Nephron (organoid): ENCODE results near the gene CHRNA9.

Source experiments
- H3K27ac Mint-ChIP-seq, 3 experiments: 2 replicates each; pipeline ENCODE4 v1.8.0; 2020; ENCODE audit warnings: mixed read lengths in 3 of 3, mild to moderate bottlenecking in 2 of 3, moderate library complexity in 1 of 3
- H3K27me3 Mint-ChIP-seq: 2 replicates; pipeline ENCODE4 v1.8.0; 2021; ENCODE audit warnings: low read depth, mild to moderate bottlenecking, moderate library complexity, mixed read lengths
- H3K36me3 Mint-ChIP-seq: 2 replicates; pipeline ENCODE4 v1.8.0; 2020; ENCODE audit warnings: low read depth, mixed read lengths
- H3K4me1 Mint-ChIP-seq: 2 replicates; pipeline ENCODE4 v1.8.0; 2020; ENCODE audit warnings: mixed read lengths
- H3K4me3 Mint-ChIP-seq, 3 experiments: 2 replicates each; pipeline ENCODE4 v1.8.0; 2020; ENCODE audit warnings: mild to moderate bottlenecking in 3 of 3, mixed read lengths in 3 of 3, moderate library complexity in 2 of 3
- H3K9me3 Mint-ChIP-seq: 2 replicates; pipeline ENCODE4 v1.8.0; 2020; ENCODE audit warnings: mixed read lengths
- TF ChIP-seq, protein P1 (sequence below), 3 experiments: fragments of 200-600 bp; sonication (generic); IDR thresholded peaks; one replicate each; pipeline ENCODE4 v1.5.0; 2021; ENCODE audit warnings: antibody characterized with exemption in 3 of 3; ENCODE audit not compliant: unreplicated experiment in 3 of 3

The CHRNA9 gene

DNA sequence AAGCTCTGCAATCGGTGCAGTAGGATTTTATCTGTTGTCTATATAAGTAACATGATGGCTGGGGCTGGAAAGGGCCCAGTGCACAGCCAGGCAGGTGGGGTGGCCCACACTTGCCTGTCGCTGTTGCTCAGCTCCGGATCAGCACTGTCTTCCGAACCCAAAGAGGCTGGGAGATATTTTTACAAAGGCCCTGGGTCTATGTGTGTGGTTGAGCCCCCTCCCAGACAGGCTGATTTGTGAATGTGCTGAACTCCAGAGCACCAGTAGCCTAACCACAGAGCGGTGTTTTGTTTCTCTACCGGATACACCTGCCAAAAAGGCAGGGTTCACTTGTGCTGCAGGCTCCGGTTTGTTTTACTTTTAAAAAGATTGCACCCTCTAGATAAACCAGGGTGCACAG lies 33.5 kb upstream of the CHRNA9 start:
- no peak overlapping the region for H3K27ac Mint-ChIP-seq
- no peak overlapping the region for H3K4me3 Mint-ChIP-seq
- no peaks in the 10 kb centered on the region for H3K36me3 Mint-ChIP-seq
- H3K4me1 Mint-ChIP-seq: no peaks in the 10 kb centered on the region
- TF ChIP-seq, protein P1, sequence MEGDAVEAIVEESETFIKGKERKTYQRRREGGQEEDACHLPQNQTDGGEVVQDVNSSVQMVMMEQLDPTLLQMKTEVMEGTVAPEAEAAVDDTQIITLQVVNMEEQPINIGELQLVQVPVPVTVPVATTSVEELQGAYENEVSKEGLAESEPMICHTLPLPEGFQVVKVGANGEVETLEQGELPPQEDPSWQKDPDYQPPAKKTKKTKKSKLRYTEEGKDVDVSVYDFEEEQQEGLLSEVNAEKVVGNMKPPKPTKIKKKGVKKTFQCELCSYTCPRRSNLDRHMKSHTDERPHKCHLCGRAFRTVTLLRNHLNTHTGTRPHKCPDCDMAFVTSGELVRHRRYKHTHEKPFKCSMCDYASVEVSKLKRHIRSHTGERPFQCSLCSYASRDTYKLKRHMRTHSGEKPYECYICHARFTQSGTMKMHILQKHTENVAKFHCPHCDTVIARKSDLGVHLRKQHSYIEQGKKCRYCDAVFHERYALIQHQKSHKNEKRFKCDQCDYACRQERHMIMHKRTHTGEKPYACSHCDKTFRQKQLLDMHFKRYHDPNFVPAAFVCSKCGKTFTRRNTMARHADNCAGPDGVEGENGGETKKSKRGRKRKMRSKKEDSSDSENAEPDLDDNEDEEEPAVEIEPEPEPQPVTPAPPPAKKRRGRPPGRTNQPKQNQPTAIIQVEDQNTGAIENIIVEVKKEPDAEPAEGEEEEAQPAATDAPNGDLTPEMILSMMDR (IDR thresholded peaks at IDR 0.05; ENCODE audit: unreplicated experiment in 3 of 3): no peak
- H3K27me3 Mint-ChIP-seq: peaks cover 10% of the 10 kb centered on the region
- H3K9me3 Mint-ChIP-seq: no peaks in the 10 kb centered on the region

DNA sequence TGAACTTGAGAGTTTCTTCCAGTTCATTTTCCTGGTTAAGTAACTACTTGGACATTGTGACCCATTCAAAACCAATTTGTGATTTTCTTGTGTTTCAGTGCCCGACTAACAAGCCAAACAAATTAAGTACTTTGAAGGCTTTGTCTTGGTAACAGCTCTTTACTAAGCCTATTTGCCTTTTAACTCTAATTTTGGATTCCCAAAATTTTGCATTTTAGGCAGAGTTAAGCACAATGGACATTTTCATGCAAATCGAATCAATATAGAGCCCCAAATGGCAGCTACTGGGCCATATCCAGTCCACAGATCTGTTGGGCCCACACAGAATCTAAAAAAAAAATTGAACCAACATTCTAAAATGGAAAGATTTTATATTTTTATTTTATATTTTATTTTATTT lies 31.4 kb upstream of the CHRNA9 start:
- Mint-ChIP-seq H3K27me3 (peaks cover 10% of the 10 kb centered on the region), H3K9me3 (no peaks in the 10 kb centered on the region), H3K4me1 (no peaks in the 10 kb centered on the region), H3K4me3 (no peak overlapping the region), H3K36me3 (no peaks in the 10 kb centered on the region), H3K27ac (no peak overlapping the region)
- TF ChIP-seq, protein P1 (IDR thresholded peaks at IDR 0.05; ENCODE audit: unreplicated experiment in 3 of 3): no peak

DNA sequence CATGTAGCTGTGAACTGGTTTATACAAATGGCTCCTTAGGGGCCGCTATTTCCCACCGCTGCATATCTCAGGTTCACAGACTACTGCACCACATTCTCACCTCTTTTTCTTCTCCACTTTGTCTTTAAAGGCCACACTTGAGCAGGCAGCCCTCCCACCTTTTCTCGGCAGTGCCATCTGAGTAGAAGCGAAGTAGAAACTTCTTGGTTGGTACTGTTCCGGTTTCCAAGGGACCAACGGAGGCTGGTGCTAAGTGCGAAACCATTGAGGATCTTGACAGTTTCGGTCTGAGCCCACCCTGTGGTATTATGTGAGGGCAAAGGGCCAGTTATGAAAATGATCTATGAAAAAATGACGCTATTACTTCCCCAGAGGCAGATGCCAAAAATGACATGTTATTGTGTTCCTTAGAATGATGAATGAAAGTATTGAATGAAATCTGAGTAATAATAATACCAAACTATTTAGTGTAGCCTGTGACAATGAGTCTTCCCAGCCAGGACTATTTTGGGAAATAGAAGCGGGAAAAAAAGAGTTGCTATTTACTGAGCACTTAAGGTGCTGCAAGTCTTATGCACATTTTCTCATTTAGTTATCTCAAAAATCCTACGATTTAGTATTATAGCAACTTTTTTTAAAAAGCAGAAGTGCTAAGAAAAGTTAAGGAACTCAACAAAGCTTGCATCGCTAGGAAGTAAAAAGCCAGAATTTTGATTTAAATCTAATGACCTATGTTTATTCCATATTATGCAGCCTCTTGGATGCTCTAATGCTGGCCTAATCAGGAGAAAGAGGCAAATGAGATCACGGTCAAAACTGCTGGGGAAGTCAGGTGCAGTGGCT lies 29.6 kb upstream of the CHRNA9 start:
- Mint-ChIP-seq H3K4me1 (peaks cover 6% of the 10 kb centered on the region), H3K27me3 (peaks cover 18% of the 10 kb centered on the region)
- TF ChIP-seq, protein P1 (IDR thresholded peaks at IDR 0.05; ENCODE audit: unreplicated experiment in 3 of 3): no peak

DNA sequence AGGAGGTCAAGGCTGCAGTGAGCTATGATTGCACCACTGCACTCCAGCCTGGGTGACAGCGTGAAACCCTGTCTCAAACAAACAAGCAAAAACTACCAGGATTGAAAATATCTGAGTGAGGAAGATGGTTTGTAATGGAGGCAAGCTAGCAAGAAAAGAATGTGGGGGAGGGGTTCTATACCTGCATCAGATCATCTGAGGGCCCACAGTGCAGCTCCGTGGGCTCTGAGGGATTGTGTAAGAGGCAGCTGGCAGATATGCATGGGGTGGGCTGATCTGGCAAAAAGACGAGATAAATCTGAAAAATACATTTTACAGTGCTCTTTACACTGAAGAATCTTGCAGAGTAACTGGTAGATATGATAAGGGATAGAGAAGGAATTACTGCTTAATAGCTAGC lies 28.9 kb upstream of the CHRNA9 start:
- Mint-ChIP-seq H3K9me3 (no peaks in the 10 kb centered on the region), H3K4me3 (no peak overlapping the region), H3K27me3 (peaks cover 18% of the 10 kb centered on the region), H3K27ac (no peak overlapping the region), H3K36me3 (no peaks in the 10 kb centered on the region), H3K4me1 (peaks cover 6% of the 10 kb centered on the region)
- TF ChIP-seq, protein P1 (IDR thresholded peaks at IDR 0.05; ENCODE audit: unreplicated experiment in 3 of 3): no peak

More for the DNA sequence above, 29.6 kb upstream of the CHRNA9 start:
- no peak overlapping the region for H3K27ac Mint-ChIP-seq
- H3K4me3 Mint-ChIP-seq: no peak overlapping the region
- no peaks in the 10 kb centered on the region for H3K36me3 Mint-ChIP-seq
- H3K9me3 Mint-ChIP-seq: no peaks in the 10 kb centered on the region

DNA sequence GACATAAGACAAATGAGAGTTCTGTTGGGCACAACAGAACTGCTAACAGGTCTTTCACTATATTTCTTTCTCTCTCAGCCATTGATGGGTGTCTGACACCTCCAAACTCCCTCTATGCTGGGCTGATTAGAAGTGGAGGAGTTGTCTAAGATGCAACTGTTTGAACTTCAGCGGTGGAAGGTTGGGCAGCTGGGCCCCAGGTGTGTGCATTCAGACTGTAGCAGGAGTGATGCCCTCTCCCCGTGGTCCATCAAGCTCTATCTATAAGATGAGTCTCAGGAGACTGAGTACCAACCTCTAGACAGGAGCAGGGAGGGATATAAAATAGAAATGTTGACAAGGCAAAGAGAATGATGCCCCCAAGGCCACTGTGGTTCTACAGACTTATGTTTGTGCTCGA lies 28.2 kb upstream of the CHRNA9 start:
- H3K27me3 Mint-ChIP-seq: peaks cover 15% of the 10 kb centered on the region
- H3K36me3 Mint-ChIP-seq: no peaks in the 10 kb centered on the region
- TF ChIP-seq, protein P1 (IDR thresholded peaks at IDR 0.05; ENCODE audit: unreplicated experiment in 3 of 3): no peak
- H3K4me1 Mint-ChIP-seq: peaks cover 6% of the 10 kb centered on the region
- no peak overlapping the region for H3K27ac Mint-ChIP-seq
- H3K4me3 Mint-ChIP-seq: no peak overlapping the region
- no peaks in the 10 kb centered on the region for H3K9me3 Mint-ChIP-seq
